HEK293 (cell line): ENCODE data around the gene TFAP2C.

Experiments
- CTCF ChIA-PET: fragments of 350-600 bp; formaldehyde crosslinking; extraction: SDS; loops from one replicate; lab custom pipeline; 2021; ENCODE audit warnings: antibody characterized with exemption; lab: Yijun Ruan, JAX
- POLR2A ChIA-PET: fragments of 300-600 bp; formaldehyde crosslinking; extraction: SDS; loops from one replicate; lab custom pipeline; 2020; ENCODE audit warnings: antibody characterized with exemption, inconsistent platforms; lab: Yijun Ruan, JAX
- H3K27ac ChIP-seq: fragments of 200-500 bp; sonication (Bioruptor generic); 2 replicates; pipeline ENCODE4 v1.5.1; 2014; ENCODE audit warnings: low read depth, low read length, control low read depth, inconsistent platforms; ENCODE audit errors: extremely low read depth
- H3K36me3 ChIP-seq, 2 experiments: fragments of 200-500 bp in 1 of 2; sonication (Bioruptor generic) in 1 of 2; 1 replicate in 1 of 2; 2 replicates in 1 of 2; pipeline ENCODE4 v1.5.1; 2014 to 2017; ENCODE audit warnings: inconsistent platforms in 2 of 2, low read length in 2 of 2; ENCODE audit not compliant: control insufficient read depth in 2 of 2, insufficient read depth in 1 of 2
- H3K4me1 ChIP-seq: fragments of 200-500 bp; sonication (Bioruptor generic); 2 replicates; pipeline ENCODE4 v1.5.1; 2014; ENCODE audit warnings: mild to moderate bottlenecking, low read length, inconsistent platforms; ENCODE audit not compliant: control insufficient read depth, insufficient read depth
- H3K4me3 ChIP-seq: 2 replicates; pipeline ENCODE4 v1.5.1; 2011; ENCODE audit warnings: low read depth, mild to moderate bottlenecking, control low read depth, low read length, moderate library complexity
- H3K9me3 ChIP-seq: fragments of 200-500 bp; sonication (Bioruptor generic); 2 replicates; pipeline ENCODE4 v1.5.1; 2014; ENCODE audit warnings: low read depth, low read length, inconsistent platforms; ENCODE audit not compliant: control insufficient read depth, insufficient read depth
- CTCF ChIP-seq: fragments of 450-650 bp; formaldehyde crosslinking; IDR thresholded peaks from 2 replicates; pipeline ENCODE4 v1.5.1; 2016; ENCODE audit warnings: missing biosample characterization, missing genetic modification characterization
- FEZF1 ChIP-seq: fragments of 450-650 bp; formaldehyde crosslinking; IDR thresholded peaks from 2 replicates; pipeline ENCODE4 v1.5.1; 2016; ENCODE audit warnings: missing biosample characterization, missing genetic modification characterization
- GLIS1 ChIP-seq: fragments of 450-650 bp; formaldehyde crosslinking; IDR thresholded peaks from 2 replicates; pipeline ENCODE4 v1.5.1; 2016; ENCODE audit warnings: missing biosample characterization, missing genetic modification characterization
- KLF17 ChIP-seq: fragments of 450-650 bp; formaldehyde crosslinking; IDR thresholded peaks from 2 replicates; pipeline ENCODE4 v1.5.1; 2016; ENCODE audit warnings: missing biosample characterization, missing genetic modification characterization
- SP3 ChIP-seq: fragments of 450-650 bp; formaldehyde crosslinking; IDR thresholded peaks from 2 replicates; pipeline ENCODE4 v1.5.1; 2016; ENCODE audit warnings: missing biosample characterization, missing genetic modification characterization
- ZBTB17 ChIP-seq: fragments of 450-650 bp; formaldehyde crosslinking; IDR thresholded peaks from 2 replicates; pipeline ENCODE4 v1.5.1; 2016; ENCODE audit warnings: missing biosample characterization, missing genetic modification characterization
- ZFP37 ChIP-seq: fragments of 450-650 bp; formaldehyde crosslinking; IDR thresholded peaks from 2 replicates; pipeline ENCODE4 v1.5.1; 2016; ENCODE audit warnings: missing biosample characterization, missing genetic modification characterization
- ZNF140 ChIP-seq: fragments of 450-650 bp; formaldehyde crosslinking; IDR thresholded peaks from 2 replicates; pipeline ENCODE4 v1.5.1; 2016; ENCODE audit warnings: missing biosample characterization, missing genetic modification characterization
- ZNF16 ChIP-seq: fragments of 450-650 bp; formaldehyde crosslinking; IDR thresholded peaks from 2 replicates; pipeline ENCODE4 v1.5.1; 2016; ENCODE audit warnings: low read depth, missing biosample characterization, missing genetic modification characterization
- ZNF169 ChIP-seq: fragments of 450-650 bp; formaldehyde crosslinking; IDR thresholded peaks from 2 replicates; pipeline ENCODE4 v1.5.1; 2016; ENCODE audit warnings: missing biosample characterization, missing genetic modification characterization
- ZNF18 ChIP-seq: fragments of 450-650 bp; formaldehyde crosslinking; IDR thresholded peaks from 2 replicates; pipeline ENCODE4 v1.5.1; 2016; ENCODE audit warnings: missing biosample characterization, missing genetic modification characterization
- ZNF19 ChIP-seq: fragments of 450-650 bp; formaldehyde crosslinking; IDR thresholded peaks from 2 replicates; pipeline ENCODE4; 2016; ENCODE audit warnings: missing biosample characterization, missing genetic modification characterization, low read depth
- ZNF274 ChIP-seq, 2 experiments: fragments of 200-500 bp in 1 of 2; fragments of 450-650 bp in 1 of 2; sonication (Bioruptor generic) in 1 of 2; formaldehyde crosslinking in 1 of 2; IDR thresholded peaks; 2 replicates each; pipeline versions ENCODE4 v1.5.1 to v1.6.1; 2014 to 2016; ENCODE audit warnings: borderline replicate concordance in 1 of 2, inconsistent platforms in 1 of 2, low read length in 1 of 2, missing biosample characterization in 1 of 2, missing genetic modification characterization in 1 of 2
- ZNF324 ChIP-seq: fragments of 450-650 bp; formaldehyde crosslinking; IDR thresholded peaks from 2 replicates; pipeline ENCODE4 v1.5.1; 2016; ENCODE audit warnings: missing biosample characterization, missing genetic modification characterization
- ZNF394 ChIP-seq: fragments of 450-650 bp; formaldehyde crosslinking; IDR thresholded peaks from 2 replicates; pipeline ENCODE4 v1.5.1; 2016; ENCODE audit warnings: missing biosample characterization, missing genetic modification characterization, mild to moderate bottlenecking, moderate library complexity, borderline replicate concordance
- ZNF404 ChIP-seq: fragments of 450-650 bp; formaldehyde crosslinking; IDR thresholded peaks from 2 replicates; pipeline ENCODE4 v1.5.1; 2017; ENCODE audit warnings: missing biosample characterization, missing genetic modification characterization
- ZNF610 ChIP-seq: fragments of 450-650 bp; formaldehyde crosslinking; IDR thresholded peaks from 2 replicates; pipeline ENCODE4 v1.5.1; 2016; ENCODE audit warnings: missing biosample characterization, missing genetic modification characterization, borderline replicate concordance
- ZNF623 ChIP-seq: fragments of 450-650 bp; formaldehyde crosslinking; IDR thresholded peaks from 2 replicates; pipeline ENCODE4 v1.5.1; 2016; ENCODE audit warnings: missing biosample characterization, missing genetic modification characterization
- ZNF626 ChIP-seq: fragments of 450-650 bp; sonication (Bioruptor Pico); formaldehyde crosslinking; IDR thresholded peaks from 2 replicates; pipeline ENCODE4 v1.5.1; 2018; ENCODE audit warnings: missing biosample characterization, missing genetic modification characterization, inconsistent platforms
- ZNF677 ChIP-seq: fragments of 450-650 bp; IDR thresholded peaks from 2 replicates; pipeline ENCODE4 v1.5.0; 2018; ENCODE audit warnings: missing biosample characterization, mild to moderate bottlenecking, missing genetic modification characterization, moderate library complexity
- ZNF785 ChIP-seq: fragments of 450-650 bp; formaldehyde crosslinking; IDR thresholded peaks from 2 replicates; pipeline ENCODE4 v1.5.1; 2016; ENCODE audit warnings: missing biosample characterization, missing genetic modification characterization
- TF ChIP-seq, protein P1 (sequence below): fragments of 450-650 bp; formaldehyde crosslinking; IDR thresholded peaks from 2 replicates; pipeline ENCODE4 v1.5.1; 2017; ENCODE audit warnings: missing biosample characterization, missing genetic modification characterization

TFAP2C gene

GRCh38 chr20:56617489-56617888 lies 11.6 kb upstream of the TFAP2C start:
- no peak overlapping the region for H3K27ac ChIP-seq
- no peak overlapping the region for H3K4me3 ChIP-seq
- CTCF ChIA-PET, result no interaction called here
- H3K9me3 ChIP-seq, result no peaks in the 10 kb centered on the region
- no peaks in the 10 kb centered on the region for H3K36me3 ChIP-seq
- POLR2A ChIA-PET, result no interaction called here
- no peaks in the 10 kb centered on the region for H3K4me1 ChIP-seq
- TF ChIP-seq ZNF394 (tag by site-specific recombination) (no peak), ZNF610 (tag by site-specific recombination) (no peak), CTCF (tag by site-specific recombination) (no peak), ZNF623 (no peak), GLIS1 (tag by site-specific recombination) (no peak), ZNF19 (tag by site-specific recombination) (no peak), ZNF785 (tag by site-specific recombination) (no peak), ZNF140 (tag by site-specific recombination) (no peak), ZNF324 (tag by site-specific recombination) (no peak), ZNF626 (tag by site-specific recombination) (no peak), ZNF404 (tag by site-specific recombination) (no peak), ZNF677 (tag by site-specific recombination) (no peak)
- TF ChIP-seq, protein P1, sequence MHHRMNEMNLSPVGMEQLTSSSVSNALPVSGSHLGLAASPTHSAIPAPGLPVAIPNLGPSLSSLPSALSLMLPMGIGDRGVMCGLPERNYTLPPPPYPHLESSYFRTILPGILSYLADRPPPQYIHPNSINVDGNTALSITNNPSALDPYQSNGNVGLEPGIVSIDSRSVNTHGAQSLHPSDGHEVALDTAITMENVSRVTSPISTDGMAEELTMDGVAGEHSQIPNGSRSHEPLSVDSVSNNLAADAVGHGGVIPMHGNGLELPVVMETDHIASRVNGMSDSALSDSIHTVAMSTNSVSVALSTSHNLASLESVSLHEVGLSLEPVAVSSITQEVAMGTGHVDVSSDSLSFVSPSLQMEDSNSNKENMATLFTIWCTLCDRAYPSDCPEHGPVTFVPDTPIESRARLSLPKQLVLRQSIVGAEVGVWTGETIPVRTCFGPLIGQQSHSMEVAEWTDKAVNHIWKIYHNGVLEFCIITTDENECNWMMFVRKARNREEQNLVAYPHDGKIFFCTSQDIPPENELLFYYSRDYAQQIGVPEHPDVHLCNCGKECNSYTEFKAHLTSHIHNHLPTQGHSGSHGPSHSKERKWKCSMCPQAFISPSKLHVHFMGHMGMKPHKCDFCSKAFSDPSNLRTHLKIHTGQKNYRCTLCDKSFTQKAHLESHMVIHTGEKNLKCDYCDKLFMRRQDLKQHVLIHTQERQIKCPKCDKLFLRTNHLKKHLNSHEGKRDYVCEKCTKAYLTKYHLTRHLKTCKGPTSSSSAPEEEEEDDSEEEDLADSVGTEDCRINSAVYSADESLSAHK, result no peak

GRCh38 chr20:56621730-56622129 lies 7.4 kb upstream of the TFAP2C start:
- no peaks in the 10 kb centered on the region for H3K4me1 ChIP-seq
- POLR2A ChIA-PET, result no interaction called here
- CTCF ChIA-PET, result interaction anchor here (0.7 kb wide), 1 partner anchor 12 kb away, joined by 4 read pairs; no protein-coding TSS in a partner anchor
- no peaks in the 10 kb centered on the region for H3K9me3 ChIP-seq
- no peaks in the 10 kb centered on the region for H3K36me3 ChIP-seq
- no peak overlapping the region for H3K27ac ChIP-seq
- no peak overlapping the region for H3K4me3 ChIP-seq
- TF ChIP-seq ZNF16 (tag by site-specific recombination) (no peak), FEZF1 (tag by site-specific recombination) (no peak), ZNF274 (IDR thresholded peaks at IDR 0.05; ENCODE audit: low read length) (no peak), ZNF274 (tag by site-specific recombination; IDR thresholded peaks at IDR 0.05; ENCODE audit: borderline replicate concordance) (no peak), ZNF169 (tag by site-specific recombination) (no peak), SP3 (tag by site-specific recombination) (no peak), KLF17 (tag by site-specific recombination) (no peak), ZFP37 (no peak), ZBTB17 (no peak), ZNF18 (tag by site-specific recombination) (no peak)
